HL-60 (cell line): ENCODE data around the gene EPS8.

Experiments
- DNase-seq, 2 experiments: peaks; one replicate each; pipeline ENCODE4 v3.0.0-alpha.2; 2010 to 2020; ENCODE audit warnings: low read depth in 1 of 2, low spot score in 1 of 2
- H3K27ac ChIP-seq: fragments of 250-450 bp; sonication (Bioruptor Pico); replicated peaks from 2 replicates; pipeline ENCODE4 v1.5.1; 2020; ENCODE audit warnings: mild to moderate bottlenecking, moderate library complexity
- H3K27me3 ChIP-seq: fragments of 250-450 bp; sonication (Bioruptor Pico); 2 replicates; pipeline ENCODE4 v1.5.1; 2021; ENCODE audit warnings: mild to moderate bottlenecking, moderate library complexity; ENCODE audit not compliant: insufficient read depth, poor library complexity, severe bottlenecking
- H3K4me3 ChIP-seq: replicated peaks from 2 replicates; pipeline ENCODE4 v1.5.1; 2011; ENCODE audit warnings: mild to moderate bottlenecking, control low read depth, low read length; ENCODE audit not compliant: insufficient read depth
- CTCF ChIP-seq: IDR thresholded peaks from one replicate; pipeline ENCODE4 v1.5.1; 2011; ENCODE audit warnings: low read length, control low read depth, inconsistent platforms; ENCODE audit not compliant: insufficient read depth
- GABPA ChIP-seq: IDR thresholded peaks from 2 replicates; pipeline ENCODE4 v1.6.1; 2012; ENCODE audit warnings: low read depth
- POLR2AphosphoS5 ChIP-seq: IDR thresholded peaks from 2 replicates; pipeline ENCODE4 v1.6.1; 2012; ENCODE audit warnings: low read depth
- REST ChIP-seq: IDR thresholded peaks from 2 replicates; pipeline ENCODE4 v1.6.1; 2012; ENCODE audit warnings: low read depth; ENCODE audit not compliant: insufficient replicate concordance
- SPI1 ChIP-seq: IDR thresholded peaks from 2 replicates; pipeline ENCODE4 v1.6.1; 2012; ENCODE audit warnings: low read depth, mild to moderate bottlenecking, borderline replicate concordance

EPS8 gene

GRCh38 chr12:15649347-15649746 is 139.8 kb downstream of the EPS8 start:
- H3K4me3 ChIP-seq: no peak overlapping the region
- TF ChIP-seq POLR2AphosphoS5 (no peak), REST (no peak), GABPA (no peak), SPI1 (no peak)
- DNase-seq: no peak
- H3K27ac ChIP-seq: no peak overlapping the region
- no peaks in the 10 kb centered on the region for H3K27me3 ChIP-seq

GRCh38 chr12:15648558-15648957 is 140.6 kb downstream of the EPS8 start:
- TF ChIP-seq CTCF (no peak), SPI1 (no peak), REST (no peak), POLR2AphosphoS5 (no peak)
- H3K4me3 ChIP-seq: no peak overlapping the region
- no peaks in the 10 kb centered on the region for H3K27me3 ChIP-seq
- H3K27ac ChIP-seq: no peak overlapping the region
- no peak for DNase-seq

- Histone ChIP-seq H3K27me3 (no peaks in the 10 kb centered on the region), H3K27ac (no peak overlapping the region), H3K4me3 (no peak overlapping the region)
- DNase-seq: no peak
- TF ChIP-seq SPI1 (no peak), POLR2AphosphoS5 (no peak), GABPA (no peak), REST (no peak), CTCF (no peak)
These were observed 142.6 kb downstream of the EPS8 start for GRCh38 chr12:15646581-15646980.

GRCh38 chr12:15644700-15645099 is 144.5 kb downstream of the EPS8 start:
- H3K4me3 ChIP-seq: no peak overlapping the region
- no peak overlapping the region for H3K27ac ChIP-seq
- no peaks in the 10 kb centered on the region for H3K27me3 ChIP-seq
- DNase-seq: no peak
- TF ChIP-seq REST (no peak), POLR2AphosphoS5 (no peak), CTCF (no peak), GABPA (no peak), SPI1 (no peak)
